ENCODE data around the gene AZGP1.
A peak's percentile ranks its signal among the peaks of the same experiment; 100 is the strongest.
"Not testable (repeated sequence)": the region's sequence is repeated elsewhere in the genome, so short reads cannot be mapped to it uniquely, and the experiment has no call there.

Gene AZGP1

GRCh38 chr7:99954643-99955042, 21.2 kb downstream of the AZGP1 start:
- intact Hi-C loops (cut with DNase I): not testable (repeated sequence)

DNA sequence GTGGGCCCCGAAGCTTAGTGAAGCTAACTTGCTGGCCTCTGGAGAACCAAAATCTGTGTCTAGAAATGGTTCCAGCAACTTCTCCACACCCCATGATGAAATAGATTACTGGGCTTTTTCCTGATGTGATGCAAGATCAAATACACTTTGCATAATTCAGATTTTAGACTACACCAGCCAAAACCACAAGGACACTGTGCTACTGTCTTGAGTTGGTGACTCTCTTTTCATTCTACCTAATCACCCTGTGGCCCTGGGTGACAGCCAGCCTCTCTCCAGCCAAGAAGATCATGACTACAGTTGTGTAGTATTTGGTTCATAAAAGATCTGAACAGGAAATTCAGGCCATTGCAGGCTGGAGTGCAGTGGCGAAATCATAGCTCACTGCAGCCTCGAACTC, 22.2 kb downstream of the AZGP1 start:
- intact Hi-C loops (cut with DNase I): no loop called here
- DNase-seq: no peak

More at GRCh38 chr7:99954643-99955042, 21.2 kb downstream of the AZGP1 start:
- DNase-seq: not testable (repeated sequence)

- intact Hi-C loops (cut with DNase I); DNase-seq: not testable (repeated sequence)
These were observed 23.2 kb downstream of the AZGP1 start for GRCh38 chr7:99952649-99953048.

DNA sequence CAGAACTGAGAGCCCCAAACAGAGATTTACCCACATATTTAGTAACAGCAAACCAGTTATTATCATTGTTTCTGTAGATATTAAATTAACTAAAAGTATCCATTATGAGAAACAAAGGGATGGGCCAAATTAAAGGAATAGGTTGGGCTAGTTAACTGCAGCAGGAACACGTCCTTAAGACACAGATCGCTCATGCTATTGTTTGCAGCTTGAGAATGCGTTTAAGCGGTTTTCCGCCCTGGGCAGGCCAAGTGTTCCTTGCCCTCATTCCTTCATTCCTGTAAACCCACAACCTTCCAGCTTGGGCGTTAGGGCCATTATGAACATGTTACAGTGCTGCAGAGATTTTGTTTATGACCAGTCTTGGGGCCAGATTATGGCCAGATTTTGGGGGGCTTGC, 25.0 kb downstream of the AZGP1 start:
- intact Hi-C loops (cut with DNase I); DNase-seq: not testable (repeated sequence)

DNA sequence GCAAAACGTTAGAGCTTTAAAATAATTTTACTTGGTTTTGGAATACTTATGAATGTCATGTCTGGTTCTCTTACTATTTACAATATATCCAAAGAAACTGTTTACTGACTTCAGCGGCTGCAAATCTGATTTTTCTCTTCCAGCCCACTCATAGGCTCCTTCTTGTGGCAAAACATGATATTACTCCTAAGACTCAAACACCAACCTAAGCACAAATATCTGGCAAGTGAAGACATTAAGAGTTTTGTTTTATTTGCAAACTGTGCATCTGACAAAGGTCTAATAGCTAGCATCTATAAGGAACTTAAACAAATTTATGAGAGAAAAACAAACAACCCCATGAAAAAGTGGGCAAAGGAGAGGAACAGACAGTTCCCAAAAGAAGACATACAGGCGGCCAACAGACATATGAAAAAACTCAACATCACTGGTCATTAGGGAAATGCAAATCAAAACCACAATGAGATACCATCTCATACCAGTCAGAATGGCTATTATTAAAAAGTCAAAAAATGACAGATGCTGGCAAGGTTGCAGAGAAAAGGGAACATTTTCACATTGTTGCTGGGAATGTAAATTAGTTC, 26.1 kb downstream of the AZGP1 start:
- intact Hi-C loops (cut with DNase I): no loop called here
- DNase-seq: no peak

- DNase-seq: no peak
- intact Hi-C loops (cut with DNase I): no loop called here
These were observed 28.2 kb downstream of the AZGP1 start for GRCh38 chr7:99947608-99948007.

GRCh38 chr7:99944497-99945070, 31.2 kb downstream of the AZGP1 start:
- intact Hi-C loops (cut with DNase I): no loop called here

DNA sequence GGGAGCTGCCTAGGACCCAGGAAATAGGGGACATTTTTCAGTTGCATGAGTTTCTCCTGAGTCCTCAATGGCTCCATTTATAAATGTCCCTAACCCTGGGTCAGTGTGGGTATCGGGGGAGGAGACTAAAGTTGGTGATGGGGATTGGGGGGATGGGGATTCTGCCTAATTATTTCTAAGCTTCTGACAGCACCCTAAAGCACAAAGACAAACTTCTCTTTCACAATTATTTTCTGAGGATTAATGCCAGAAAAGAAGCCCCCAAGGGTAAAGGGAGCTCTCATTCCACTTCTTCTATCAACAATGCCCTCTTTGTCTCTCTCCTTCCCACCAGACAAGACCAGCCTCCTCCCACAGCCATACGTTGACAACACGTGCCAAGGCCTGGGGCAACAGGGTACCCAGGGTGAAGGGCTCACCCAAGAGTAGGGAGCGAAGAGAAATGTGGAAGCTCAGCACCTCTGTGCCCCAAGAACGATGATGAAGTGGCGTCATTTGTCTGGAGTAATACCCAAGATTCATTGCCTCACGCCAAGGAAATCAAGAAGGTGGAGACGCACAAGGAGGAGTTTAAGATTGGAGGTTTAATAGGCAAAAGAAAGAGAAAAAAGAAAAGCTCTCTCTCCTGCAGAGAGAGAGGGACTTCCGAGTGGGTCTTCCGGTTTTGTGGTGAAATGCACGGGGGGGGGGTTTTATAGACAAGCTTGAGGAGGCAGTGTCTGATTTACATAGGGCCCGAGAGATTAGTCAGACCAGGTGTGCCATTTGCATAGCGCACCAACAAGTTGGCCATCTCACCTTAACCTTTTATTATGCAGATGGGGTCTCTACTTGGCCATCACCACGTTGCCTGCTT, 32.0 kb downstream of the AZGP1 start:
- intact Hi-C loops (cut with DNase I): no loop called here
- DNase-seq: no peak

More at GRCh38 chr7:99944497-99945070, 31.2 kb downstream of the AZGP1 start:
- DNase-seq: no peak

GRCh38 chr7:99938296-99938695, 37.5 kb downstream of the AZGP1 start:
- no peak for DNase-seq
- intact Hi-C loops (cut with DNase I): no loop called here

- intact Hi-C loops (cut with DNase I); DNase-seq: not testable (repeated sequence)
These were observed 40.8 kb downstream of the AZGP1 start for GRCh38 chr7:99935009-99935408.

- intact Hi-C loops (cut with DNase I): no loop called here
These were observed 45.5 kb downstream of the AZGP1 start for GRCh38 chr7:99930376-99930775.

DNA sequence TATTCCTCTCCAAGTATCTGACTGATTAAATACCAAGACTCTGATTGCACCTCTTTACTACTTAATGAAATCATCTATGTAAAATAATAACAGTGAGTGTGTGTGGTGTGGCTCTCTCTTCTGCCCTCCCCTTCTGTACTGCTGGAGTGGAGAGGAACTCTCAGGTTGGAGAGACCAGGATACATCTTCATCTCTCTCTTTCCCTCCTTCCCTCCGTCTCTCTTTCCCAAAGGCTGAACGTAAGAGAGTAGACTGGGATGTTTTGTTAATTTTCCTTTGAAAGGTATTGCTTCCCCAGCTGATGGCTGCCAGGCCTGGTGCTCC, 46.1 kb downstream of the AZGP1 start:
- DNase-seq: no peak
- intact Hi-C loops (cut with DNase I): no loop called here

More at GRCh38 chr7:99930376-99930775, 45.5 kb downstream of the AZGP1 start:
- DNase-seq: no peak

GRCh38 chr7:99928994-99929729, 46.7 kb downstream of the AZGP1 start, which contains the start of gene GJC3:
Gene GJC3, minus strand, starts transcription at chr7:99929620. Its CDS starts 0 bp downstream, at chr7:99929620.
- peak in 9 of 10 donors; percentile 11 to 93 (median 41) for DNase-seq
- intact Hi-C loops (cut with DNase I): no loop called here

- intact Hi-C loops (cut with DNase I): no loop called here
- no peak for DNase-seq
These were observed 47.6 kb downstream of the AZGP1 start for GRCh38 chr7:99928188-99928587.

DNA sequence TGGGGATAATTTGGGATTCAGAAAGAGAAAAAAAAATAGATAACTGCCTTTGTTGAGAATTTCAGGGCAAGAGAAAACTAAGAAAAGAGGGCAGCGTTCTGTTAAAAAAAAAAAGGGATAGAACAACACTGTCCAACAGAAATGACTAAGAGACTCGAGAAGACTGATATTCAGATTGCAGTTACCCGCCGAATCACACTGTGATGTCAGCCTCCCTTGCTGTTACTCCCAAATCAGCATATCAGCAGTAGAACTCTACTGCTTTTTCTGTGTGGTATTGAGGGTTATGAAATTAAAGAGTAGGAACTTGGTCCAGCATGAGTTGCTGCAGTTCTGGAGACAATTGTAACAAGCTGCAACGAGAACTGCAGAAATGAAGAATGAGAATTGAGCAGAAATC, 48.3 kb downstream of the AZGP1 start:
- intact Hi-C loops (cut with DNase I): no loop called here
- DNase-seq: no peak

DNA sequence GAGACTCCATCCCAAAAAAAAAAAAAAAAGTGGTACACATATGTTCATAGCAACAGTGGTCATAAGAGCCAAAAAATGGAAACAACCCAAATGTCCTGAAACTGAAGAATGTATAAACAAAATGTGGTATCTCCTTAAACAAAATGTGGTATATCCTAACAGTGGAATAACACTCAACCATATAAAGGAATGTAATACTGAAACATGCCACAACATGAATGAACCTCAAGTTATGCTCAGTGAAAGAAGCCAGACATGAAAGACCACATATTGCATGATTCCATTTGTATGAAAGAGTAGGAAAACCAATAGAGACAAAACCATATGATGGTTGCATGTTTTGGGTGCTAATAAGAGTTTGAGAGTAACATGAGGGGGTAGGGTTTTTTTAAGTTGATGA, 49.5 kb downstream of the AZGP1 start:
- intact Hi-C loops (cut with DNase I): no loop called here
- DNase-seq: no peak

GRCh38 chr7:99923200-99923599, 52.6 kb downstream of the AZGP1 start:
- intact Hi-C loops (cut with DNase I): no loop called here
- DNase-seq: no peak

- intact Hi-C loops (cut with DNase I): no loop called here
- no peak for DNase-seq
These were observed 55.7 kb downstream of the AZGP1 start for GRCh38 chr7:99920149-99920548.

DNA sequence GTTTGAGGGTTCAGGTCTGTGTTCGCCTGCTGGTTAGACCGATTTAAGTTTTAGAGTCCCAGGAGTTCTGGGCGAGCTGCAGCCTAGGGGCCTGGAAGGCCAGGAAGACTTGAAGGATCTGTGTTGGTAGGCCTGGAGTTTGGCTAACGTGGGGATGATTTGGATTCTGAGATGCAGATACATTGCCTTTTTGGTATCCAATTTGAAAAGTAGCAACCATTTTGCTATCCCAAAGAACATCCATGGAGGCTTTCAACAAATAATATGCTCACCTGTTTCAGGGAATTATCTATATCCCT, 56.1 kb downstream of the AZGP1 start:
- intact Hi-C loops (cut with DNase I): loop anchor here (10.0 kb wide), 1 partner anchor 135 kb away; no protein-coding TSS in a partner anchor
- DNase-seq: no peak

GRCh38 chr7:99918959-99919813, 56.6 kb downstream of the AZGP1 start, which contains the start of gene TRIM4:
Gene TRIM4, minus strand, starts transcription at chr7:99919530. Its CDS starts 129 bp downstream, at chr7:99919401.
- intact Hi-C loops (cut with DNase I): loop anchor here (10.0 kb wide), 1 partner anchor 136 kb away; no protein-coding TSS in a partner anchor
- DNase-seq: peak; percentile 85 to 99 (median 92)

All from posterior cingulate gyrus (tissue), 11 donors.